Endothelial cell of umbilical vein (primary cell): ENCODE data around the gene UGT1A7. TPM values are rescaled to one million over a fixed set of nuclear protein-coding genes. Genes with fewer than 3 reads are reported as not detected.

ENCODE experiments used
- BruUV-seq: library from RNA; stranded (reverse); fragments of 400-500 nt; replicated peaks from 2 replicates; lab custom pipeline; 2021; lab: Mats Ljungman, UMichigan
- CTCF ChIA-PET: fragments of 300-600, 350-600 bp; sonication (Branson Sonifier 250); formaldehyde crosslinking; loops from one replicate; lab custom pipeline; 2021; ENCODE audit warnings: antibody characterized with exemption, inconsistent platforms; lab: Charles Lee
- POLR2A ChIA-PET: fragments of 300-600, 350-600 bp; sonication (Branson Sonifier 250); formaldehyde crosslinking; loops from one replicate; lab custom pipeline; 2021; ENCODE audit warnings: antibody characterized with exemption, inconsistent platforms; lab: Charles Lee
- DNase-seq: peaks from one replicate; pipeline ENCODE4 v3.0.0-alpha.2; 2011; ENCODE audit warnings: low read depth, low spot score
- FAIRE-seq: peaks from 2 replicates; lab custom pipeline; 2011; peaks lifted over from hg19 to GRCh38; lab: Jason Lieb, UNC
- H2AFZ ChIP-seq: 2 replicates; pipeline ENCODE4 v1.6.0; 2012; ENCODE audit warnings: low read depth, low read length, control low read depth, inconsistent platforms
- H3K27ac ChIP-seq: 2 replicates; pipeline ENCODE4 v1.5.1; 2011; ENCODE audit warnings: low read depth, mild to moderate bottlenecking, control low read depth, low read length, moderate library complexity; ENCODE audit not compliant: insufficient read depth
- H3K27me3 ChIP-seq, 2 experiments: 2 replicates each; pipeline versions ENCODE4 v1.6.0 to v1.6.1; 2011; ENCODE audit warnings: low read length in 2 of 2, mixed read lengths in 1 of 2; ENCODE audit not compliant: control insufficient read depth in 2 of 2, insufficient read depth in 2 of 2
- H3K36me3 ChIP-seq, 2 experiments: 2 replicates in 1 of 2; 3 replicates in 1 of 2; pipeline ENCODE4 v1.5.1; 2011; ENCODE audit warnings: low read length in 2 of 2, mild to moderate bottlenecking in 1 of 2, moderate library complexity in 1 of 2; ENCODE audit not compliant: control insufficient read depth in 2 of 2, insufficient read depth in 2 of 2; ENCODE audit errors: extremely low read depth in 1 of 2
- H3K4me1 ChIP-seq: 3 replicates; pipeline ENCODE4 v1.5.1; 2011; ENCODE audit warnings: mild to moderate bottlenecking, low read length; ENCODE audit not compliant: control insufficient read depth, insufficient read depth; ENCODE audit errors: extremely low read depth
- H3K4me2 ChIP-seq: 2 replicates; pipeline ENCODE4 v1.6.1; 2011; ENCODE audit warnings: low read length, control low read depth, mixed read lengths; ENCODE audit not compliant: insufficient read depth
- H3K4me3 ChIP-seq, 3 experiments: fragments of 200-600 bp in 1 of 3; sonication (generic), shearing (Covaris generic) in 1 of 3; replicated peaks in 1 of 3; 2 replicates each; pipeline ENCODE4 v1.5.1; 2011 to 2016; ENCODE audit warnings: control low read depth in 3 of 3, low read length in 3 of 3, mild to moderate bottlenecking in 2 of 3, inconsistent platforms in 1 of 3, low read depth in 1 of 3, moderate library complexity in 1 of 3; ENCODE audit not compliant: insufficient read depth in 1 of 3
- H3K79me2 ChIP-seq: 2 replicates; pipeline ENCODE4 v1.6.0; 2012; ENCODE audit warnings: low read length, inconsistent platforms; ENCODE audit not compliant: control insufficient read depth, insufficient read depth
- H3K9ac ChIP-seq: replicated peaks from 2 replicates; pipeline ENCODE3; 2011; ENCODE audit warnings: low read length, control low read depth; ENCODE audit not compliant: insufficient read depth; ENCODE audit errors: extremely low read depth
- H3K9me1 ChIP-seq: replicated peaks from 3 replicates; pipeline ENCODE4 v1.6.0; 2011; ENCODE audit warnings: mild to moderate bottlenecking, low read length; ENCODE audit not compliant: control insufficient read depth, insufficient read depth; ENCODE audit errors: extremely low read depth
- H3K9me3 ChIP-seq: replicated peaks from 2 replicates; pipeline ENCODE4 v1.5.1; 2012; ENCODE audit warnings: low read length, inconsistent platforms; ENCODE audit not compliant: control insufficient read depth, insufficient read depth
- H4K20me1 ChIP-seq: replicated peaks from 2 replicates; pipeline ENCODE3; 2011; ENCODE audit warnings: mild to moderate bottlenecking, low read length; ENCODE audit not compliant: control insufficient read depth, insufficient read depth; ENCODE audit errors: extremely low read depth
- EZH2 ChIP-seq: IDR thresholded peaks from 2 replicates; pipeline ENCODE4 v1.6.1; 2012; ENCODE audit warnings: borderline replicate concordance, low read depth, mild to moderate bottlenecking, moderate library complexity, low read length, inconsistent platforms; ENCODE audit not compliant: severe bottlenecking
- FOS ChIP-seq: IDR thresholded peaks from 2 replicates; pipeline ENCODE4 v1.6.1; 2011; ENCODE audit warnings: mild to moderate bottlenecking, low read length, moderate library complexity, borderline replicate concordance; ENCODE audit not compliant: insufficient read depth
- GATA2 ChIP-seq: IDR thresholded peaks from 2 replicates; pipeline ENCODE4 v1.7.0; 2011; ENCODE audit warnings: low read depth, mild to moderate bottlenecking, moderate library complexity, mixed read lengths, low read length; ENCODE audit not compliant: insufficient read length, insufficient read depth
- MYC ChIP-seq: IDR thresholded peaks from one replicate; pipeline ENCODE4 v1.6.1; 2011; ENCODE audit warnings: mild to moderate bottlenecking, low read depth, low read length
- POLR2A ChIP-seq: IDR thresholded peaks from 2 replicates; pipeline ENCODE4 v1.6.1; 2012; ENCODE audit warnings: low read depth, mild to moderate bottlenecking, control low read depth, low read length
- POLR2AphosphoS5 ChIP-seq: IDR thresholded peaks from 2 replicates; pipeline ENCODE4 v1.6.1; 2012; ENCODE audit warnings: low read depth, mild to moderate bottlenecking, control low read depth, low read length, moderate library complexity; ENCODE audit not compliant: insufficient read depth
- dilution Hi-C: fragments of 300-500 bp; cut with MboI; formaldehyde crosslinking; loops from one replicate; pipeline ENCODE4 v1.15.0; 2019; ENCODE audit warnings: low sequenced_read_pairs; ENCODE audit not compliant: extremely low pct_ligation_motif_present
- intact Hi-C: fragments of 100-400 bp; cut with micrococcal nuclease; formaldehyde crosslinking; loops from one replicate; pipeline ENCODE4 v1.10.0; 2022
- polyA plus RNA-seq, 4 experiments: library from polyadenylated mRNA; depleted of rRNA in 3 of 4; stranded (reverse) in 3 of 4; unstranded in 1 of 4; fragments of >200 nt; gene quantifications; 2 replicates each; pipeline versions ENCODE4 v1.2.1 to v1.2.3, GENCODE V29; 2011 to 2012; ENCODE audit warnings: missing spikeins in 1 of 4
- total RNA-seq: library from RNA; stranded (reverse); gene quantifications from 2 replicates; pipeline ENCODE4 v1.2.3, GENCODE V29; 2021
- TF ChIP-seq, protein P1 (sequence below): IDR thresholded peaks from 2 replicates; pipeline ENCODE4 v1.6.1; 2011; ENCODE audit not compliant: insufficient read depth, insufficient read length
- TF ChIP-seq, protein P2 (sequence below), 2 donors: IDR thresholded peaks; 1 replicate in 1 of 2; 2 replicates in 1 of 2; pipeline ENCODE4 v1.5.1; 2011; ENCODE audit warnings: low read length in 2 of 2, mild to moderate bottlenecking in 2 of 2, moderate library complexity in 2 of 2, control low read depth in 1 of 2, inconsistent platforms in 1 of 2, low read depth in 1 of 2; ENCODE audit not compliant: insufficient read depth in 1 of 2; ENCODE audit errors: extremely low read depth in 1 of 2

Gene UGT1A7
- total and polyA plus RNA-seq, 2 donors (not counting 3 experiments of a cell fraction or from before 2014, with no cell fraction given): not detected

DNA sequence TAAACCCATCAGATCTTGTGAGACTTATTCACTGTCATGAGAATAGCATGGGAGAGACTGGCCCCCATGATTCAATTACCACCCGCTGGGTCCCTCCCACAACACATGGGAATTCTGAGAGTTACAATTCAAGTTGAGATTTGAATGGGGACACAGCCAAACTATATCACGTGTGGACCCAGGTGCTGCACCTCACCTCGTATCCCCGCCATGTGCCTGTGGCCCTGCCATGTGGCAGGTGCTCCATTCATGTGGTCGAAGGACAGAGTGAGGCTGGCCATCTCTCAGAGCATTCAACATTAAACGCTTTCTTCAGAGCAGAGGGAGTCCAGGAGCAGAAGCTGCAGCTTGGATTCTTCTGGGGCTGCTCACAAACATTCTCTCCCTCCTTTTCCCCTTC is 128.7 kb downstream of the UGT1A7 start:
- Histone ChIP-seq H2AFZ (no peak overlapping the region), H3K36me3 (no peaks in the 10 kb centered on the region), H3K4me3 (no peak overlapping the region), H3K4me2 (no peak overlapping the region), H3K79me2 (no peaks in the 10 kb centered on the region), H3K27me3 (peaks cover 0 to 1% of the 10 kb centered on the region in 2 experiments), H3K9ac (no peak overlapping the region), H3K9me1 (no peaks in the 10 kb centered on the region), H4K20me1 (no peaks in the 10 kb centered on the region), H3K9me3 (no peaks in the 10 kb centered on the region), H3K27ac (no peak overlapping the region), H3K4me1 (no peaks in the 10 kb centered on the region)
- intact Hi-C loops: no loop called here
- dilution Hi-C loops: no loop called here
- no TSS peak for BruUV-seq
- ChIA-PET POLR2A (no interaction called here), CTCF (no interaction called here)
- no peak for FAIRE-seq
- no peak for DNase-seq
- TF ChIP-seq POLR2A: no peak
- no peak for TF ChIP-seq GATA2
- TF ChIP-seq, protein P1, sequence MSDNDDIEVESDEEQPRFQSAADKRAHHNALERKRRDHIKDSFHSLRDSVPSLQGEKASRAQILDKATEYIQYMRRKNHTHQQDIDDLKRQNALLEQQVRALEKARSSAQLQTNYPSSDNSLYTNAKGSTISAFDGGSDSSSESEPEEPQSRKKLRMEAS: no peak
- no peak for TF ChIP-seq MYC
- TF ChIP-seq, protein P2, sequence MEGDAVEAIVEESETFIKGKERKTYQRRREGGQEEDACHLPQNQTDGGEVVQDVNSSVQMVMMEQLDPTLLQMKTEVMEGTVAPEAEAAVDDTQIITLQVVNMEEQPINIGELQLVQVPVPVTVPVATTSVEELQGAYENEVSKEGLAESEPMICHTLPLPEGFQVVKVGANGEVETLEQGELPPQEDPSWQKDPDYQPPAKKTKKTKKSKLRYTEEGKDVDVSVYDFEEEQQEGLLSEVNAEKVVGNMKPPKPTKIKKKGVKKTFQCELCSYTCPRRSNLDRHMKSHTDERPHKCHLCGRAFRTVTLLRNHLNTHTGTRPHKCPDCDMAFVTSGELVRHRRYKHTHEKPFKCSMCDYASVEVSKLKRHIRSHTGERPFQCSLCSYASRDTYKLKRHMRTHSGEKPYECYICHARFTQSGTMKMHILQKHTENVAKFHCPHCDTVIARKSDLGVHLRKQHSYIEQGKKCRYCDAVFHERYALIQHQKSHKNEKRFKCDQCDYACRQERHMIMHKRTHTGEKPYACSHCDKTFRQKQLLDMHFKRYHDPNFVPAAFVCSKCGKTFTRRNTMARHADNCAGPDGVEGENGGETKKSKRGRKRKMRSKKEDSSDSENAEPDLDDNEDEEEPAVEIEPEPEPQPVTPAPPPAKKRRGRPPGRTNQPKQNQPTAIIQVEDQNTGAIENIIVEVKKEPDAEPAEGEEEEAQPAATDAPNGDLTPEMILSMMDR (IDR thresholded peaks at IDR 0.05; ENCODE audit: extremely low read depth in 1 of 2, insufficient read depth in 1 of 2, low read depth in 1 of 2, low read length in 2 of 2): no peak
- no peak for TF ChIP-seq EZH2
- no peak for TF ChIP-seq FOS
- no peak for TF ChIP-seq POLR2AphosphoS5
